Epithelial cell of esophagus (primary cell): ENCODE data around the gene PIGL.

Source experiments
- DNase-seq: peaks from one replicate; pipeline ENCODE4 v3.0.0; 2010; ENCODE audit warnings: low read depth
- H3K4me3 ChIP-seq: 2 replicates; pipeline ENCODE4 v1.5.1; 2011; ENCODE audit warnings: mild to moderate bottlenecking, low read length, control low read depth
- CTCF ChIP-seq: IDR thresholded peaks from 2 replicates; pipeline ENCODE4 v1.5.1; 2011; ENCODE audit warnings: low read depth, mild to moderate bottlenecking, low read length, control low read depth, inconsistent platforms; ENCODE audit not compliant: insufficient read depth; ENCODE audit errors: missing control alignments

PIGL gene

GRCh38 chr17:16327018-16327417, 110.0 kb downstream of the PIGL start:
- no peak for DNase-seq
- no peak for TF ChIP-seq CTCF
- H3K4me3 ChIP-seq = no peak overlapping the region

GRCh38 chr17:16328997-16329396, 112.0 kb downstream of the PIGL start:
- DNase-seq = no peak
- peak; percentile 29 for TF ChIP-seq CTCF
- no peak overlapping the region for H3K4me3 ChIP-seq

GRCh38 chr17:16329519-16330271, 112.7 kb downstream of the PIGL start:
- peak; percentile 77 for DNase-seq
- TF ChIP-seq CTCF = no peak
- H3K4me3 ChIP-seq = no peak overlapping the region

- TF ChIP-seq CTCF = no peak
- H3K4me3 ChIP-seq = no peak overlapping the region
- no peak for DNase-seq
Observed at GRCh38 chr17:16338391-16338790, 121.4 kb downstream of the PIGL start.

- TF ChIP-seq CTCF = no peak
- no peak for DNase-seq
- no peak overlapping the region for H3K4me3 ChIP-seq
Observed at GRCh38 chr17:16339402-16339801, 122.4 kb downstream of the PIGL start.

GRCh38 chr17:16339959-16340358, 122.9 kb downstream of the PIGL start:
- no peak overlapping the region for H3K4me3 ChIP-seq
- no peak for TF ChIP-seq CTCF
- no peak for DNase-seq

GRCh38 chr17:16342979-16343378, 126.0 kb downstream of the PIGL start:
- TF ChIP-seq CTCF = no peak
- no peak overlapping the region for H3K4me3 ChIP-seq
- DNase-seq = no peak
